Measurements from ENCODE around the gene SNRPB. TPM values are rescaled to one million over a fixed set of nuclear protein-coding genes. Genes with fewer than 3 reads are reported as not detected.
A peak's percentile ranks its signal among the peaks of the same experiment; 100 is the strongest.

SNRPB gene
- polyA plus RNA-seq, 4 donors, result 134 to 193 (median 158) TPM

- DNase-seq (ENCODE audit: low read depth in 4 of 4, low spot score in 2 of 4), result no peak
Observed at GRCh38 chr20:2475850-2476741, 5.5 kb upstream of the SNRPB start.

DNA sequence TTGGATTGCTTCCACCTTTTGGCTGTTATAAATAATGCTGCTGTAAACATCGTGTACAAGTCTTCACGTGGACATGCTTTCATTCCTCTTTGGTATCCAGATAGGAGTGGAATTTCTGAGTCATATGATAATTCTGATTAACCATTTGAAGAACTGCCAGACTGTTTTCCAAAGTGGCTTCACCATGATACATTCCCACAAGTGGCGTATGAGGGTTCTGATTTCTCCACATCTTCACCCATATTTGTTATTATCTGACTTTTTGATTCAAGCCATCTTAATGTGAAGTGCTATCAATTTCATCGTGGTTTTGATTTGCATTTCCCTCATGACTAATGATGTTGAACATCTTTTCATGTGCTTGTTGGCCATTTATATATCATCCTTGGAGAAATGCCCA, 2.9 kb upstream of the SNRPB start:
- no peak for DNase-seq (ENCODE audit: low read depth in 4 of 4, low spot score in 2 of 4)

DNA sequence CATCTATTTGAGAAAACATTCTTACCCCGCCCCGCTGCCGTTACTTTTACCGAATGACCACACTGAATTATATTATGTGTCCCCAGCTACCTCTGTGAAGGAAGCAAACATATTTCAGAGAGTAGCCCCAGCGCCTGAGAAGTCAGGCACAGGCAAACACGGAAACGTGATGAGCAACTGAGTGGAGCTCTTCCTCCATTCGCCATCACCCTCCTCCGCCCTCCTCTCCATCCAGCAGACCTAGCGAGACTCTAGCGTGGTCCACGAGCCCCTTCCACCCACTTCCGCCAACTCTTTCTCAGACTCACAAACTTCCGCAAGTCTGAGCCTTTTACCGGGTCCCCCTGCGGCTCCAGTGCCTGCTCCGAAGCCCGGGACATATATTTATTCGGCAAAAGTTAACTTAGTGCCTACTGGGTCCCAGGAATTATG, 582 bp downstream of the SNRPB start:
- DNase-seq (ENCODE audit: low read depth in 4 of 4, low spot score in 2 of 4), result peak in 3 of 4 donors; percentile 20 to 41 (median 34)

GRCh38 chr20:2468581-2469407, 1.8 kb downstream of the SNRPB start:
- no peak for DNase-seq (ENCODE audit: low read depth in 4 of 4, low spot score in 2 of 4)

GRCh38 chr20:2467412-2467811, 3.2 kb downstream of the SNRPB start:
- DNase-seq (ENCODE audit: low read depth in 4 of 4, low spot score in 2 of 4), result no peak

GRCh38 chr20:2465100-2465499, 5.5 kb downstream of the SNRPB start:
- no peak for DNase-seq (ENCODE audit: low read depth in 4 of 4, low spot score in 2 of 4)

- DNase-seq (ENCODE audit: low read depth in 4 of 4, low spot score in 2 of 4), result no peak
Observed at GRCh38 chr20:2463616-2464365, 6.8 kb downstream of the SNRPB start.

DNA sequence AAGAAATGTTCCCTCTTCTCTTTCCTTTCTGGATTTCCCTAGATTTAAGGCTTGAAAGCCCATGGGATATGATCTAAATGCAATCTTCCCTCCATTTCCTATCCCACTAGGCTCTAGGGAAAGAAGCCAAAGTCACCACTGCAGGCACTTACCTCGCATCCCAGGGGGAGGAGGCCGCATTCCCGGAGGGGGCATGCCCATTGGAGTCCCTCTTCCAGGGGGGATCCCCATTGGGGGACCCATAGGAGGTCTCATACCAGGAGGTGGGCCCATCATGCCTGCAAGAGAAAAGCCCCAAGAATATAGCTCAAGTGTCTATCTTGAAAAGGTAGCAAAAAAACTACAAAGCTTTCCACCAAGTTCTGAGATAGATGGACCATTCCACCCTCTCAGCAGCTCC, 8.1 kb downstream of the SNRPB start:
- DNase-seq (ENCODE audit: low read depth in 4 of 4, low spot score in 2 of 4), result no peak

DNA sequence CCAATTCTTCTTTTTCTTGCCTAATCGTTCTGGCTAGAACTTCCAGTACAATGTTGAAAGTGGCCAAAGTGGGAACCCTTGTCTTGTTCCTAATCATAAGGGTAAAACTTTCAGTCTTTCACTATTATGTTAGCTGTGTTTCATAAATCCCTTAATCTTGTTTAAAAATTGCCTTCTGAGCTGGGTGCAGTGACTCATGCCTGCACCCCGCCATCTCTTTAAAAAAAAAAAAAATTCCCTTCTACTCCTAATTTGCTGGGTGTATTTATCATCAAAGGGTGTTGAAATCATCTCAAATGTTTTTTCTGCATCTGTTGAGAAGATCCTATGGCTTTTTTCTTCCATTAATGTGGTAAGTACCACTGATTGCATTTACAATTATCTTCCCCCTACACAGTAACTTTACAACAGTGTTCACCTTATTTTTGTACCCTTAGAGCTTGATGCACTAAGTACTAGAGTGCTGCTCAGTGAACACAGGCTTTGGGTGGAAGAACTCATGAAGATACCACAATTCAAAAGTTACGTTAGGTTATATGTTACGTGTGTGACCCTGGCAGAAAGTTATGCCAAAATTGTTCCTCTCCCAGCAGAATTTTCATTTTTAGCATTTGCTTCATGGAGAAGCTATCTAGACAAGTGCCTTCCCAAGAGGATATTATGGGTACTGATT, 9.7 kb downstream of the SNRPB start:
- DNase-seq (ENCODE audit: low read depth in 4 of 4, low spot score in 2 of 4), result no peak

- DNase-seq (ENCODE audit: low read depth in 4 of 4, low spot score in 2 of 4), result no peak
Observed at GRCh38 chr20:2459981-2460751, 10.4 kb downstream of the SNRPB start.

- no peak for DNase-seq (ENCODE audit: low read depth in 4 of 4, low spot score in 2 of 4)
Observed at GRCh38 chr20:2458919-2459499, 11.6 kb downstream of the SNRPB start.

DNA sequence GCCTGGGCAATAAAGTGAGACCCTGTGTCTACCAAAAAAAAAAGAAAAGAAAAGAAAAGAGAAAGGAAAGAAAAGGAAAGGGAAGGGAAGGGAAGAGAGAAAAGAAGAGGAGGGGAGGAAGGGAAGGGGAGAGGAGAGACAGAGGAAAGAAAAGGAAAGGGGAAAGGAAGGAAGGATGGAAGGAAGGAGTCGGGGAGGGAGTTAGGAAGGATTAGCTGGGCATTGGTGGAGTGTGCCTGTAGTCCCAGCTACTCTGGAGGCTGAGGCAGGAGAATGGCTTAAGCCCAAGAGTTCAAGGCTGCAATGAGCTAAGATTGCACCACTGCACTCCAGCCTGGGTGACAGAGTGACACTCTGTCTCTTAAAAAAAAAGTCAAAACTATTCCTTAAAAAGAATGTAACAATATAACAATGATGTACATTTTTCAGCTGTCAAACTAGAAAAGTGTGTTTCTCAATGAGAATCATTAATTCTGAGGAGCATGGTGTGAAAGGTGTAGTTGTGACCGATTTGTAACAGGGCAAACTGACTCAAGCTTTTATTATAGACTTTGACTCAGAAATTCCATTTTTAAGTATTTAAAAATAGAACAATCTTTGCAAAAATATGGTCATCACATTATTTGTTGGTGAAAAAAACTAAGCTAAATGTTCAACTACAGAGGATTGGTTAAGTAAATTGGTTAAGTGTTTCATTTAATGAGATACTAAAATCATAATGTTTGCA, 14.7 kb downstream of the SNRPB start:
- no peak for DNase-seq (ENCODE audit: low read depth in 4 of 4, low spot score in 2 of 4)

DNA sequence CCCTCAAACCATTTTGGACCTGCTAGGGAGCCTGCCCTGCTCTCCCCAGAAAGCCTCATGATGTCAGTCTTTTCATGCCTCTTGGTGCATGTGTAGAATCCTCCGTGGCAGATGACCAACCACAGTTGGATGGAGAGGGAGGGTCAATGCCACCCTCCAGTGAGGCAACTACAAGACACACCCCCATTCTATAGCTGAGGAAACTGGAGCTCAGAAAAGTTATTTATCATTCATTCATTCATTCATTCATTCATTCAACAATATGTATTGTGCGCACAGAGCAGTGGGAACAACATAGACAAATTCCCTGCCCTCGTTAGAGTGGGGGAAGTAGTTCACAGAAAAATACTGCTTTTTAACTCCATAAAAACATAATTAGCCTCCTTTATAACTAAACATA, 16.8 kb downstream of the SNRPB start:
- DNase-seq (ENCODE audit: low read depth in 4 of 4, low spot score in 2 of 4), result no peak

GRCh38 chr20:2451939-2452732, 18.5 kb downstream of the SNRPB start:
- peak in 3 of 4 donors; percentile 29 to 64 (median 35) for DNase-seq (ENCODE audit: low read depth in 4 of 4, low spot score in 2 of 4)

DNA sequence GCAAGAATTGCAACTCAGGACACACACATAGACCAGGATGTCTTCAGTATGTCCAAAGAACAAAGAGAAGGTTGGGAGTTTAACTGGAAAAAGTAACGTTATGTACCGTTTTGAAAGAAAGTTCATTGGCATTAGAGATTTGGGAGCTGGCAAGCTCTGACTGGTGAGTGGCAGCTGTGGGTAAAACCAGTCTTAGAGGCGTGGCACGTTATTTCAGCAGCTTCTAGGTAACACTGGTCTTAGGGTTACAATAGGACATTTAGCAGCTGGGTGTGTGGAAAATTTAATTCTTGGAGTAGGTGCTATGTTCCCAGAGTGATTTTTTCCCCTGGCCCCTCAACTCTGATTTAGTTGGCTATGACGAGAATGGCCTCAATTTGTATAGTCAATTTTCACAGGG, 19.2 kb downstream of the SNRPB start:
- no peak for DNase-seq (ENCODE audit: low read depth in 4 of 4, low spot score in 2 of 4)

DNA sequence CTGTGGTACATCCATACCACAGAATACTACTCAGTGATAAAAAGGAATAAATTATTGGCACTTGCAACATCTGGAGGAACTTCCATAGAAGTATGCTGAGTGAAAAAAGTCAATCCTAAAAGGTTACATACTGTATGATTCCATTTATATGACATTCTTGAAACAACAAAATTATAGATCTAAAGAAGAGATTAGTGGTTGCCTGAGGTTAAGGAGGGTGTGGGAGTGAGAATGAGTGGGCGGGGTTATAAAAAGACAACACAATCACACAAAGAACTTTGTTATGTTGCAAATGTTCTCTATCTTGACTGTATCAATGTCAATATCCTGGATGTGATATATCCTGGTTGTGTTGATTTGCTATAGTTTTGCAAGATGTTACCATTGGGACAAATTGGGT, 21.2 kb downstream of the SNRPB start:
- no peak for DNase-seq (ENCODE audit: low read depth in 4 of 4, low spot score in 2 of 4)

DNA sequence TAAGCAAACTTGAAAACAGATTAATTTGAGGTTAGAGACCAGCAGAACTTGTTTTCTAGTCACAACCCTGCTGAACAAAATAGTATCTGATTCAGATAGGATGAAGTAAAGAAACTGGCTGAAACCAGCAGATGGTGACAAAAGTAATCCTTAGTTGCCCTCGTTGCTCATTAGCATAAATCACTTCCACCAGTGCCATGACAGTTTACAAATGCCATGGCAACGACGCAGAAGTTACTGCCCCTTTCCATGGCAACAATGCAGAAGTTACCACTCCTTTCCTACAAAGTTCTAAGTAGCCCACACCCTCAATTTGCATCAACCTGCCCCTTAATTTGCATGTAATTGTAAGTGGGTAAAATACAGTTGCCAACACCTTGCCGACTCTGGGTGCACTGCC, 23.7 kb downstream of the SNRPB start:
- no peak for DNase-seq (ENCODE audit: low read depth in 4 of 4, low spot score in 2 of 4)

- DNase-seq (ENCODE audit: low read depth in 4 of 4, low spot score in 2 of 4), result no peak
Observed at GRCh38 chr20:2431185-2431584, 39.4 kb downstream of the SNRPB start.
